NCI-H2196 (cell line): Measurements from ENCODE around the gene MAN2A2.
A peak's percentile ranks its signal among the peaks of the same experiment; 100 is the strongest.
"Not testable (repeated sequence)": the region's sequence is repeated elsewhere in the genome, so short reads cannot be mapped to it uniquely, and the experiment has no call there.

Experiments used
- DNase-seq: peaks from one replicate; lab custom pipeline; 2025; ENCODE audit not compliant: unreplicated experiment; lab: John Stamatoyannopoulos, UW

Gene MAN2A2

GRCh38 chr15:90902040-90902839 is 862 bp upstream of the MAN2A2 start:
- peak; percentile 58 for DNase-seq

GRCh38 chr15:90903733-90904536 is 833 bp downstream of the MAN2A2 start:
- DNase-seq, result no peak

DNA sequence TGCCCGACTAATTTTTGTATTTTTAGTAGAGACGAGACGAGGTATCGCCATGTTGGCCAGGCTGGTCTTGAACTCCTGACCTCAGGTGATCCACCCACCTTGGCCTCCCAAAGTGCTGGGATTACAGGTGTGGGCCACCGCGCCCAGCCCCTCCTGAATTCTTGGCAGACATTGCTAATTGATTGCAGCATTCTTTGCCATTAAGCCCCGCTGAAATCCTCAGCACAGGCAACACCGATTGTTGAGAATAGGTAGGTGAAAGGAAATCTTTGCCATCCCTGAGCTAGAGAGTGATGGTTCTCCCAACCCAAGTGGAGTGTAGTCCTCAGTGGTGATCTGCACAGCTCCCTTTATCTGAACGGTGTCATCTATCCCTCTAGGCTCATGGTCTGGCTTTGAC is 1.6 kb downstream of the MAN2A2 start:
- DNase-seq, result no peak

GRCh38 chr15:90905306-90906180 is 2.4 kb downstream of the MAN2A2 start:
- DNase-seq, result no peak

DNA sequence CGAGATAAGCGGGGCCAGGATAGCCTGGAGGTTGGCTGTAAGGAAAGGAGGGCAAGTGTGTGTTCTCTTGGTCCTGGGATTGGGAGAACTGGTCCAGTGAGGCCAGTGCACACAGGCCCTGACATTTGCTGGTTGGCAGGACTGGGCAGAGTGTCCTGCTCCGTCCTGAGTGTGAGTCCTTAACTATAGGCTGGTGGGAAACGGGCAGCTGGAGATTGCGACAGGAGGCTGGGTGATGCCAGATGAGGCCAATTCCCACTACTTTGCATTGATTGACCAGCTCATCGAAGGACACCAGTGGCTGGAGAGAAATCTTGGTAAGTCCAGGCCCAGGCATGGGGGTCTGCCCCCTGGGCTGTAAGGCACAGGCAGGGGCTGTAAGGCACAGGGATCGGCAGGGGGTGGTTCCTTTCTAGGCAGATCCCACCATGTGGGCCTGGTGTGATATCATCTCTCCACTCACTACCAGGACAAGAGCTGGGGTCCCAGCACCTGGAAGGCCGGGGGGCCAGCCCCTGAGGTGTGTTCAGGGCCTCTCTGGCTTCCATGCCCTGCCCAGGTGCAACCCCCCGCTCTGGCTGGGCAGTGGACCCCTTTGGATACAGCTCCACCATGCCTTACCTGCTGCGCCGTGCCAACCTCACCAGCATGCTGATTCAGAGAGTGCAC is 3.2 kb downstream of the MAN2A2 start:
- no peak for DNase-seq

DNA sequence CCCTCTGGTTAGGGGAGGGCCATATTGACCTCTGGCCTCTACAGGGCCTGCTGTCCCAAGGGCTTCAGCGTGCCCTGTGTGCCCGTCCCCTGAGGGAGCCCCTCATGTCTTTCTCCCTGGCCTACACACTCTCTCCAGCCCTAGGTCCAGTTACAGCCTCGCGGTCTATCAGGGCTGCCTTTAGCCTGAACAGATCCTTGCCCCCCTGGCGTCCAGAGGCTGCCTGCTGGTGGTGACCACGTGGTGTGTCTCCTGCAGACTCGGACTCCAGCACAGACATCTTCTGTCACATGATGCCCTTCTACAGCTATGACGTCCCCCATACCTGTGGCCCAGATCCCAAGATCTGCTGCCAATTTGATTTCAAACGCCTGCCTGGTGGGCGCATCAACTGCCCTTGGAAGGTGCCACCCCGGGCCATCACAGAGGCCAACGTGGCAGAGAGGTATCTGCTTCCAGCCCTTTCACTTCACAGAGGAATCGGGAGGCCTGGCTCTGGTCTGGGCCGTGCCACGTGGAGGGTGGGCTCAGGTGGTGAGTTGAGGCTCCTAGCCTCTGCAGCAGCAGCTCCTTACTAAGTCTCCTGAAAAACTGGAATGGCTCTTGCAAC is 4.1 kb downstream of the MAN2A2 start:
- DNase-seq, result no peak

DNA sequence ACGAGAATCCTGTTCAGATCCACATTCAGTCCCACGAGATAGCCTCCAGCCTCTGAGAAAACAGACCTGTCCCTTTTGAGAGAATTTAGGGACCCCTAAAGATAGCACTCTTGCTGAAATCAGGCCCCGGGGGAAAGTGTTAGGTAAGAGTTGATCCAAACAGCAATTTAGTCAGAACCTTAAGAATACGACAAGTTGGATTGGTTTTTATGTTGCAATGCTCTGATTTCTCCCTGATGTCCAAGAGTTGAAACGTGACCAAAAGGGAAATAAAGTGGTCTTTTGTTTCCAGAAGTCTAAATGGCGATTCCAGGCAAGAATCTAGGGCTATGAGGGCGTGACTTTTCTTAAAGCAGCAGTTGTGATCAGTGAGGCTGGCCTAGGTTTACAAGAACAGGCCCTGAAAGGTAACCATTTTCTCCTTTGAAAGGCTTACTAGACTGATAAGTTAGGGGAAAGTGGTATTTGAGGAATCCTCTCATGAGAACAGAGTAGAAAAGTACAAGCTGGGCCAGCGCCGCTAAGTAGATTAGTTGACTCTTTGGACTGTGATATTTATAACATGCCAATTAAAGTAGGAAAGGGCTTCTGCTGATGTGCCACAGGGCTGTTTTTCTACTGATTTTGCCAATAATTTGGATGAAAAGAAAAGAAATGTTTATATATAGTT is 4.9 kb downstream of the MAN2A2 start:
- no peak for DNase-seq

- not testable (repeated sequence) for DNase-seq
Measured at GRCh38 chr15:90909449-90909848, 6.3 kb downstream of the MAN2A2 start.

- no peak for DNase-seq
Measured at GRCh38 chr15:90909976-90910375, 6.9 kb downstream of the MAN2A2 start.

DNA sequence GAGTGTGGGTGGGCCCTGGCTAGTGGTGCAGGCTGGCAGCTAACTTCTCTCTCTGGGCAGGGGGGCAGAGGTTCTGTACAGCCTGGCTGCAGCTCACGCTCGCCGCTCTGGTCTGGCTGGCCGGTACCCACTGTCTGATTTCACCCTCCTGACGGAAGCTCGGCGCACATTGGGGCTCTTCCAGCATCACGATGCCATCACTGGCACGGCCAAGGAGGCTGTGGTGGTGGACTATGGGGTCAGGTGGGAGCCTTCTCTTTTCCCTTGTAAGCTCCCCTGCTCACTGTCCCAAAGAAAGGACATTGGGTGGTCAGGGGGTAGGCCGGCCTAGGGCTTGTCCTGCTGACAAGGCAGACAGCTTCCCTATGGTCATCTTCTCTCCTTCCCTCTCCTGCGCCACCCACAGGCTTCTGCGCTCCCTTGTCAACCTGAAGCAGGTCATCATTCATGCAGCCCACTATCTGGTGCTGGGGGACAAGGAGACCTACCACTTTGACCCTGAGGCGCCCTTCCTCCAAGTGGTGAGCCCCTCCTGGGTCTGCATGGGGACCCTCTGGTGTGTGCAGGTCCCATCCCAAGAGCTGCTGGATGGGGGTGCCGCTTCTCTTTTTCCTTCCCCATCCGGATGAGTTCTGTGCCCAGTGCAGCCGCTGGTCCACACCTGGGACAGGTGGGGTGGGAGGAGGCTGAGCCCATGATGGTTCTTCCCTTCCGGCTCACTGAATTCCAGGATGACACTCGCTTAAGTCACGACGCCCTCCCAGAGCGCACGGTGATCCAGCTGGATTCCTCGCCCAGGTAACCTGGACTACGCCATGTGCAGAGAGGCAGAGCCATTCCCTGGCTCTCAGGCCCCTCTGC is 7.6 kb downstream of the MAN2A2 start:
- DNase-seq, result no peak

DNA sequence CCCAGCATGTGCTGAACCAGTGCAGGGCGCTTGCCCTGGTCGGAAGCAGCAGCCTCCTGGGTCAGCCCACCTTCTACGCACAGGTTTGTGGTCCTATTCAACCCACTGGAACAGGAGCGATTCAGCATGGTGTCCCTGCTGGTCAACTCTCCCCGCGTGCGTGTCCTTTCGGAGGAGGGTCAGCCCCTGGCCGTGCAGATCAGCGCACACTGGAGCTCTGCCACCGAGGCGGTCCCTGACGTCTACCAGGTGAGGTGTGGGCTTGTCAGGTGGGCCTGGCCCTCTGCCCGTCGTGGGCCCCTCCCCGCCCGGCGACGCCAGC is 8.2 kb downstream of the MAN2A2 start:
- DNase-seq, result no peak

DNA sequence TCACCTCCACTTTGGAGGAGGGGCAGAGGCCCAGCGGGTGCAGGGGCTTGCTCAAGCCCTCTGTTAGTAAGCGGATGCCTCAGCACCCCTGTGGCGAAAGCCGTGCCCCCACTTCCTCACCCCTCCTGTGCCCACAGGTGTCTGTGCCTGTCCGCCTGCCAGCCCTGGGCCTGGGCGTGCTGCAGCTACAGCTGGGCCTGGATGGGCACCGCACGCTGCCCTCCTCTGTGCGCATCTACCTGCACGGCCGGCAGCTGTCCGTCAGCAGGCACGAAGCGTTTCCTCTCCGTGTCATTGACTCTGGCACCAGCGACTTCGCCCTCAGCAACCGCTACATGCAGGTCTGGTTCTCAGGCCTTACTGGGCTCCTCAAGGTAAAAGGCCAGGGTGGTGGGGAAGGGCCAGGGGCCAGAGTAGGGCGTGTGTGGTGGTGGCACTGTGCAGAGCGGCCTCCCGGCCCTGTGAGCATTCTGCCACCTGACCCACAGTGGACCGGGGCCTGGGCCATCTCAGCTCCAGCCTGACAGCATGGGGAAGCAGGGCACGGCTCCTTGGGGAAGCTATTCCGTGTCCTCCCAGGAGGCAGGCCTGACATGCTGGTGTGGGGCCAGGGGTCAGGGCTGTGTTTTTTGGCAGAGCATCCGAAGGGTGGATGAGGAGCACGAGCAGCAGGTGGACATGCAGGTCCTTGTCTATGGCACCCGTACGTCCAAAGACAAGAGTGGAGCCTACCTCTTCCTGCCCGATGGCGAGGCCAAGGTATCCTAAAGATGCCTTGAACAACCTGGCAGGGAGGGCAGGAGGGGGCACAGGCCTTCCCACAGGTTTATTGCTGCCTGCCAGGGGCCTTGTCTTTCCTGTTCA is 9.0 kb downstream of the MAN2A2 start:
- DNase-seq, result no peak

DNA sequence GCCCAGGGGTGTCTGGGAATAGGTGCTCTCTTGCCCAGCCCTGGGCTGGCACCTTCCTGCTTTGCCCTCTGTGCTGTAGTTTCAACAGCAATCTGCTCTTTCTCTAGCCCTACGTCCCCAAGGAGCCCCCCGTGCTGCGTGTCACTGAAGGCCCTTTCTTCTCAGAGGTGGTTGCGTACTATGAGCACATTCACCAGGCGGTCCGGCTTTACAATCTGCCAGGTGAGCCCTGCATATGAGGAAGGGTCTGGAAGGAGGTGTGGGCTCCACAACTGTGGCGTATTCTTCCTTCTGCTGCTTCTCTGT is 9.6 kb downstream of the MAN2A2 start:
- DNase-seq, result no peak

DNA sequence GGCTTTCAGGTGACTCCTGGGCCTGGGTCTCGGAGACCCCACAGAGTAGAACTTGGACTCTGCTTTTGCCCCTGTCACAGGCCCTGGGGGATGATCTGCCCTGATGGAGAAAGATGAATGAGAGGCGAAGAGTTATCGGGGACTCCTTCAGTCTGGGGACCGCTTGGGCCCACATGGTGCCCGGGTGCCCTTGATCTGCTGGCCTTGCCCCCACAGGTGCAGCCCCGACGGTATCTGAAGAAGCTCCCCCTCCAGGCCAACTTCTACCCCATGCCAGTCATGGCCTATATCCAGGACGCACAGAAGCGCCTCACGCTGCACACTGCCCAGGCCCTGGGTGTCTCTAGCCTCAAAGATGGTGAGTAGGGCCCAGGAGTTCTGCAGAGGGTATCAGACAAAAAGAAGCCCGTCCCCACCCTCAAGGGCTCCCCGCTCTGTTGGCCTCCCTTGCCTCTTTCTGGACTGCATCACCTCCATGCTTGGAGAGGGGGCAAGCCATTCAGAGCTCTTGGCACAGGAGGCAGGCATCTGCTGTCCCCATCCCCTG is 10.4 kb downstream of the MAN2A2 start:
- no peak for DNase-seq

- DNase-seq, result no peak
Measured at GRCh38 chr15:90914305-90915080, 11.4 kb downstream of the MAN2A2 start.

DNA sequence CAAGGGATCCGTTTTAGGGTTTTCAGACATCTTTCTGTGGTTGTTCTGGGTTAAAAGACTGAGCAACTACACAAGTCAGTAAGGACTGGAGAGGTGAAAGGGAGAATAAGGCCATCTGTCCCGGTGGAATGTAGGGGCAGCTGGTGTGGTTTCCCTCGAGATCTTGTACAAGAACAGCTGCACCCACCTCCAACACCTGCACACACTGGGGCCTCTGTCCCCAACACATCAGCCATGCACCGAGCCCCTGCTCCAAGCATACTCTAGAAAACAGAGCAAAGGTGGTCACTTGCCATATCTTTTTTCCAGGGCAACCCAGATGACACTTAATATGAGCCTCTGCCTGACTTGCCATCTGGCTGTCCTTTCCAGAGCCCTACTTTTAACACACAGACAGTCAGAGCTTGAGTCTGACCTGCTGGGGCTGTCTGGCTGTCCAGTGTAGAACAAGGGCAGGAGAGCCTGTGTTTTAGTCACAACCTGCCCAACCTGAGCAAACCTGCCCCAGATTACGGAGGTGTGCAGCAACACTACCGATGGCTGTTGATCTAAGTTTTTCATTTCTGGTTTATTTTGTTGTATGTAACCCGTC is 12.2 kb downstream of the MAN2A2 start:
- no peak for DNase-seq
